KG1 (cell line): Measurements from ENCODE around the gene CDH23.
"Not testable (repeated sequence)": the region's sequence is repeated elsewhere in the genome, so short reads cannot be mapped to it uniquely, and the experiment has no call there.

Source experiments
- DNase-seq: peaks from one replicate; lab custom pipeline; 2025; lab: John Stamatoyannopoulos, UW

The CDH23 gene

GRCh38 chr10:71396711-71397295, at the start of gene CDH23:
Gene CDH23 (plus strand): TSS chr10:71396920. CDS start chr10:71439832, 42,912 bp downstream.
- no peak for DNase-seq

GRCh38 chr10:71347587-71348395, 48.9 kb upstream of the CDH23 start:
- DNase-seq = no peak

GRCh38 chr10:71348850-71349249, 47.9 kb upstream of the CDH23 start:
- DNase-seq = no peak

- no peak for DNase-seq
Measured at GRCh38 chr10:71349406-71349805, 47.3 kb upstream of the CDH23 start.

GRCh38 chr10:71351087-71351486, 45.6 kb upstream of the CDH23 start:
- no peak for DNase-seq

- DNase-seq = no peak
Measured at GRCh38 chr10:71351628-71352319, 44.9 kb upstream of the CDH23 start.

GRCh38 chr10:71353639-71354038, 43.1 kb upstream of the CDH23 start:
- DNase-seq = no peak

GRCh38 chr10:71354776-71355175, 41.9 kb upstream of the CDH23 start:
- no peak for DNase-seq

GRCh38 chr10:71355886-71356285, 40.8 kb upstream of the CDH23 start:
- no peak for DNase-seq

- no peak for DNase-seq
Measured at GRCh38 chr10:71357792-71358265, 38.9 kb upstream of the CDH23 start.

GRCh38 chr10:71358277-71358676, 38.4 kb upstream of the CDH23 start:
- no peak for DNase-seq

GRCh38 chr10:71358906-71359305, 37.8 kb upstream of the CDH23 start:
- not testable (repeated sequence) for DNase-seq

- DNase-seq = no peak
Measured at GRCh38 chr10:71359364-71360046, 37.2 kb upstream of the CDH23 start.

GRCh38 chr10:71360735-71361134, 36.0 kb upstream of the CDH23 start:
- DNase-seq = no peak

GRCh38 chr10:71361581-71361980, 35.1 kb upstream of the CDH23 start:
- DNase-seq = no peak

- DNase-seq = no peak
Measured at GRCh38 chr10:71362141-71362540, 34.6 kb upstream of the CDH23 start.

GRCh38 chr10:71363936-71364335, 32.8 kb upstream of the CDH23 start:
- no peak for DNase-seq

GRCh38 chr10:71365366-71365765, 31.4 kb upstream of the CDH23 start:
- no peak for DNase-seq

- no peak for DNase-seq
Measured at GRCh38 chr10:71366690-71367089, 30.0 kb upstream of the CDH23 start.

GRCh38 chr10:71367271-71367670, 29.4 kb upstream of the CDH23 start:
- no peak for DNase-seq

GRCh38 chr10:71368176-71368575, 28.5 kb upstream of the CDH23 start:
- DNase-seq = no peak

GRCh38 chr10:71368643-71369042, 28.1 kb upstream of the CDH23 start:
- no peak for DNase-seq
